Skin of body (tissue), 2 donors: Measurements from ENCODE around the gene RYR2. TPM values are rescaled to one million over a fixed set of nuclear protein-coding genes. Genes with fewer than 3 reads are reported as not detected.

ENCODE experiments used
- DNase-seq: peaks from one replicate; lab custom pipeline; 2025; lab: John Stamatoyannopoulos, UW
- total RNA-seq: library from RNA; depleted of rRNA; stranded (reverse); fragments of >200 nt; gene quantifications from one replicate; pipeline ENCODE4 v1.2.3, GENCODE V29; 2014

RYR2 gene
- 1.1 TPM for total RNA-seq

- peak; percentile 5 for DNase-seq
Observed at GRCh38 chr1:237041795-237042525, at the start of gene RYR2. TSS of gene RYR2 (plus strand) at chr1:237042184. CDS start at chr1:237042522, 338 bp downstream.

DNA sequence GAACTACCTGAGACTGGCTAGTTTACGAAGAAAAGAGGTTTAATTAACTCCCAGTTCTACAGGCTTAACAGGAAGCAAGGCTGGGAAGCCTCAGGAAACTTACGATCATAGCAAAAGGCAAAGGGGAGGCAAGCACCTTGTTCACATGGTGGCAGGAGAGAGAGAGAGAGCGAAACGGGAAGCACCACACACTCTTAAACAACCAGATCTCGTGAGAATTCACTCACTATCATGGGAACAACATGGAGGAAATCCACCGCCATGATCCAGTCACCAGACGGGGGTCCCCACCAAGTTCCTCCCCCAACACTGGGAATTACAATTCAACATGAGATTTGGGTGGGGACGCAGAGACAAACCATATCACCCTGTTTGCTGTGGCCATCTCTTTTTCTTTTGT is 49.5 kb upstream of the RYR2 start:
- no peak for DNase-seq

DNA sequence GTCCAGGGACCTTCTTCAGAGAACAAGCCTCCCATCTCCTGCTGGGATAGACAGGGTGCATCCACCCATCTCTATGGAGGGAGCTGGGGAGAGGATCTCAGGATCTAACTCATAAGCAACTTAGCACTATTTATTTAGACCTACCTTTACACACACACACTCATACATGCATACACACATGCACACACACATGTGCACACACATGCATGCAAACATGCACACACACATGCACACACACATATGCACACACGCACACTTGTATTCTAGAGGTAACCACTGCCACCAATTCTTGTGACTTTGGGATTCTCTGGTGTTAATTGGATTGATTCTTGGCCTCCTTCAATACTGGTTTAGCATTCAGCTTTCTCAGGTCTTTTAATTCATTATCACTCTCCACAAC is 47.5 kb upstream of the RYR2 start:
- no peak for DNase-seq

- no peak for DNase-seq
Observed at GRCh38 chr1:236997361-236997760, 44.6 kb upstream of the RYR2 start.

DNA sequence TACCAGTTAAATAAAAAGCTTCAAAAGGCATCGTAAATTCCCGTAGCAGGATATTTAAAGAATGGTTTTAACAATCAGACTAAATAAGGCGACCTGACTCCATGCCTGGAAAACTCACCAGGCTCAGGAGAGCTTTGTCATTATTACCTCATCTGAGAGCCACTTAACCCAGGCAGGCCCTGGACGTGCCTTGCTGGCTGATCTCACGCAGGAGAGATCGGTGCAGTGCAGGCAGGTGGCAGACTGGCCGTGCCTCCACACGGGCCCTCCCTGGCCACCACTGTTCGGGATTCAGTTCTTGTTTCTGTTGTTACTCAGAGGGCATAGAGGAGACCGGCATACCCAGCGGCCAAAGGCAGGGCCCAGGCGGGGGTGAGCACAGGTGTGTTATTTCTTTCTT is 44.1 kb upstream of the RYR2 start:
- DNase-seq = no peak

- DNase-seq = no peak
Observed at GRCh38 chr1:236998546-236998945, 43.4 kb upstream of the RYR2 start.

DNA sequence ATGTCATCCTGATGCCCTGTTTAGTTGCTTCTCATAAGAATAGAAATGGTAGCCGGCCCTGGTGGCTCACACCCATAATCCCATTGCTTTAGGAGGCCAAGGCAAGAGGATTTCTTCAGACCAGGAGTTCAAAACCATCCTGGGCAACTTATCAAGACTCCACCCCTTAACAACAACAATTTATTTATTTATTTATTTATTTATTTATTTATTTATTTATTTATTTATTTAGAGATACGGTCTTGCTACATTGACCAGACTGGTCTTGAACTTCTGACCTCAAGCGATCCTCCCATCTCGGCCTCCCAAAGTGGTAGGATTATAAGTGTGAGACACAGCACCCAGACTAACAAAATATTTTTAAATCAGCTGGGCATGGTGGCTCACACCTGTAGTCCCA is 41.8 kb upstream of the RYR2 start:
- DNase-seq = no peak

GRCh38 chr1:237003516-237003915 is 38.5 kb upstream of the RYR2 start:
- DNase-seq = no peak

GRCh38 chr1:237004116-237004515 is 37.9 kb upstream of the RYR2 start, which contains the start of gene MT1HL1:
TSS of gene MT1HL1 (minus strand) at chr1:237004441. CDS start at chr1:237004372, 69 bp downstream.
- DNase-seq = no peak

GRCh38 chr1:237005674-237006073 is 36.3 kb upstream of the RYR2 start:
- DNase-seq = no peak

- no peak for DNase-seq
Observed at GRCh38 chr1:237007147-237007881, 34.7 kb upstream of the RYR2 start.

DNA sequence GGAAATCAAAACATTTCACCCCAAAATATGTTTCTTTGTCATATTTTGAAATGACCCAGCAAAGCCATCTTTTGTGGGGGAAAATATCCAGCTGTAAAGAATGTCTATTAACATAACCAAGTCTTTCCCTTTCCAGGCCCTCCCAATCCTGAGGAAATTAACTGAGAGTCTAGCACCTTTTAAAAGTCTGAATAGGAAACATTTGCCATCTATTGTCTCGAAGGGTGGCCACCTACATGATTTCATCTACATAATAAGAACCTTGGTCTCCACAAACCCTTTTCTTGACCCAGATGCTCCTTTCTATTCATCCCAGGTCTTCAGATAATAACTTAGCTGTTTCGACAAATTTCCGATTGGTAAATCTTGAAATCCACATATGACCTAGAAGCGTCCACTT is 32.4 kb upstream of the RYR2 start:
- DNase-seq = no peak

GRCh38 chr1:237011432-237011831 is 30.6 kb upstream of the RYR2 start:
- no peak for DNase-seq

DNA sequence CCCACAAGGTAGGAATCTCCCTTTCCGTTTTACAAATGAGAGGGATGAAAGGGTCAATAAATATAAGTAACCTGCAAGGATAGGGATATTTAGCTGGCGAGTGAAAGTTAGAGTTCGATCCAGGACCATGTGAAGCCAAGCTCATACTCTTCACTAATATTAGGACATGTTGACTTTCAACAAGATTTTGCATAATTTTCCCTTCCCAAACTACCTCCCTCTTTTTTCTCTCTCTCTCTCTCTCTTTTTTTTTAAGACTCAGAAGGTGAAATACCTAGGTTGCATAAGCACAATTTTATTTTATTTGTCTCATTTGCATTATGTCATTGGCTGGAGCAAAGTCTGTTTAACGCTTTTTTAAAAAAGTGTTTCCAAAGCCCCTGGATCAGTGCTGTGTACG is 29.6 kb upstream of the RYR2 start:
- no peak for DNase-seq

DNA sequence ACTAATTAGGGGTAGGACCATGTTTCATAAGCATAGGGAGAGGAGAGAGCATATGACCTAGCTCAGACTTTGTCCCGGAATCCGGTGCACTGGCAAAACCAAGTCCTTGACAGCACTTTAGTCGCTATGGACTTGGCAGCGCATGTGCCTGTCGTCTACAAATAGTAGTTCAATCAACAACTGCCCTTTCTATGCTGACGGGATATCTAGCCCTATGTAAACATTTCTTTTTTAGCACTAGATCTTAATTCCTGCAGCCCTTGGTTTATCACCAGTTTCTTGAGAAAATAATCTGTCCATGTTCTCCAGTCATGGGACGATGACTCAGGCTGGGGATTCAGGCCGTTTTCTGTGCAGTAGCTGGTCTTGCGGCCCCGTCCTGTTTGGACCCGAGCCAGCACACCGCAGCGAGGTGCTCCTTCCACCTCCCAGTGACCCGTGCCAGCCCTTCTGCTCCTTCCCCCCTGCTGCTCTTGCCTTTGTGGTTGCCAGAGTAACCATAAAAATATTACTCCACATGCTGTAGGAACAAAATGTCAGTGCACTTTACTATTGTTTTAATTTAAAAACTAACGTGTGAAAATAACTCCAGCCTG is 29.1 kb upstream of the RYR2 start:
- DNase-seq = no peak

DNA sequence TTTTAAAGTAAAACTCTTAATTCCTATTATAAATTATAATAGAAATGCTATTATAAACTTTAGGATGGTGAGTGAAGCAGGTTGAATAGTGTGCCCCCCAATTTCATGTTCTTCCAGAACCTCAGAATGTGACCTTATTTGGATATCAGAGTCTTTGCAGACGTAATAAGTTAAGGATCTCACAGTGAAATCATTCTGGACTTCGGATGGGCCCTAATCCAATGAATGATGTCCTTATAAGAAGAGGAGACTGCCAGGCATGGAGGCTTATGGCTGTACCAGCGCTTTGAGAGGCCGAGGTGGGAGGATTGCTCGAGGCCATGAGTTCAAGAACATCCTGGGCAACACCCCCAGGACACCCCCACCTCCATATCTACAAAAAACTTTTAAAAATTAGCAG is 28.4 kb upstream of the RYR2 start:
- DNase-seq = no peak

GRCh38 chr1:237016626-237017025 is 25.4 kb upstream of the RYR2 start:
- DNase-seq = no peak

DNA sequence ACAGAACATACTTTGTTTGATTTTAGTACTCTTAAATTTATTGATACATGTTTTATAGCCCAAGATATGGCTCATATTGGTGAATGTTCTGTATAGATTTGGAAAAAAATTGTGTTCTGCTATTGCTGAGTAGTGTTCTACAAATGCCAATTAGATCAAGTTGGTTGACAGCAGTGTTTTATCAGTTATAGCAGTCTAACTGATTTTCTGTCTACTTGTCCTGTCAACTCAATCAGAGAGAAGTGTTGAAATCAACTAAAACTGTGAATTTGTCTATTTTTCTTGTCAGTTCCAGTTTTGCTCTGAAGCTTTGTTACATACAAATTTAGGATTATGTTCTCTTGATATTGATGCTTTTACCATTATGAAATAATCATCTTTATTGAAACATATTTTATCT is 23.1 kb upstream of the RYR2 start:
- no peak for DNase-seq

DNA sequence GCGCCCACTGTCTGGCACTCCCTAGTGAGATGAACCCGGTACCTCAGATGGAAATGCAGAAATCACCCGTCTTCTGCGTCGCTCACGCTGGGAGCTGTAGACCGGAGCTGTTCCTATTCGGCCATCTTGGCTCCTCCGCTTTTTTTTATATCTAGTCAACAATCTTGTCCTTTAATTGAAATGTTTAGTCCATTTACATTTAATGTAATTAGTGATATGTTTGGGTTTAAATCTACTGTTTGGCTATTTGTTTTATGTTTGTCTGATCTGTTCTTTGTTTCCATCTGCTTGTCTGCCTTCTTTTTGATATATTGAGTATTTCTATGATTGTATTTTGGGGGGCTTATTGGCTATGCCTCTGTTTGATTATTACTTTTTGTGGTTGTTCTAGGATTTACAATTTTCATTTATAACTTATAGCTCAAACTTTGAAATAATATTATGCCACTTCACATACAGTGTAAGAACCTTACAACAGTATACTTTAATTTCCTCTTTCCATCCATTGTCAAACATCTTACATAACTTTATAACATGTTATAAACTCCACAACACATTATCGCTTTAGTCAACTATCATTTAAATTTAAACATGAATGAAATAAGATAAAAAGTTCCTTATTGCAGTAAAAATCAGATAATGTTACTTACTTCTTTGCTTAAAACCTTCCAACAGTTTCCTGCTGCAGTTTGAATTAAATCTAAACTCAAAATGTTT is 16.5 kb upstream of the RYR2 start:
- DNase-seq = no peak

DNA sequence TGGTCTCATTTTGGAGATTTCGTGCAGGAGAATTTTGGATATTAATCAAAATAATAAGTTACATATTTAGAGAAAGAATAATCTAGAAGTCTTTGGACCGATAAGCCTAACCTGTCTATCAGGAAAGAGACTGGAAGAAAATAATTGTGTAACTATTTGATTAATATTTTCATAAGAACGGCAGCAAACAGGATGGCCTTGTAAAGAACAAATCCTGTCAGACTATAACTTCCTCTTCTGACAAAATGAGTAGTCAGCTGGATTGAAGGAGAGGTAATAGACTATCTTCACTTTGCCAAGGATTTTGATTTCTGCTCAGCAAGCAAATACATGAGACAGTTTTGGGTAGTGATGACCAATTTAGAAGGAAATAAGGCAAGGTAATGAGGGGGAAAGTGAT is 12.7 kb upstream of the RYR2 start:
- DNase-seq = no peak

GRCh38 chr1:237029850-237030535 is 12.0 kb upstream of the RYR2 start:
- no peak for DNase-seq
